ENCODE results near the gene MZF1. TPM values are rescaled to one million over a fixed set of nuclear protein-coding genes. Genes with fewer than 3 reads are reported as not detected.
A peak's percentile ranks its signal among the peaks of the same experiment; 100 is the strongest.

MZF1 gene
- total and polyA plus RNA-seq, 2 donors (not counting 3 experiments of a cell fraction or from before 2014, with no cell fraction given) = 26.4 to 30.8 TPM

- CTCF ChIA-PET = interaction anchor here (0.7 to 2.2 kb wide), 5 partner anchors 21 to 46 kb away, joined by 3 to 13 read pairs (median 7); partner anchors contain the start of gene ZBTB45
- DNase-seq (ENCODE audit: low read depth, low spot score) (no peak), FAIRE-seq (no peak)
- no peaks in the 10 kb centered on the region for H3K9me3 ChIP-seq (replicated peaks; ENCODE audit: control insufficient read depth, insufficient read depth, low read length)
- H3K4me3 ChIP-seq (replicated peaks in 1 of 3; ENCODE audit: insufficient read depth in 1 of 3, low read depth in 1 of 3, low read length in 3 of 3) = peak overlapping the region in 2 of 3 experiments; percentile 57 to 63
- peaks cover 23% of the 10 kb centered on the region for H3K79me2 ChIP-seq (ENCODE audit: control insufficient read depth, insufficient read depth, low read length)
- dilution Hi-C loops (cut with MboI; ENCODE audit: extremely low pct_ligation_motif_present, low sequenced_read_pairs) = no loop called here
- intact Hi-C loops (cut with micrococcal nuclease) = no loop called here
- POLR2A ChIA-PET = interaction anchor here (1.4 kb wide), 1 partner anchor 14 kb away, joined by 3 read pairs; no protein-coding TSS in a partner anchor
- no peaks in the 10 kb centered on the region for H3K9me1 ChIP-seq (replicated peaks; ENCODE audit: control insufficient read depth, extremely low read depth, insufficient read depth, low read length)
- no peaks in the 10 kb centered on the region for H4K20me1 ChIP-seq (replicated peaks; ENCODE audit: control insufficient read depth, extremely low read depth, insufficient read depth, low read length)
- peaks cover 11 to 22% of the 10 kb centered on the region in 2 experiments for H3K27me3 ChIP-seq (ENCODE audit: control insufficient read depth in 2 of 2, insufficient read depth in 2 of 2, low read length in 2 of 2)
- peaks cover 38% of the 10 kb centered on the region for H3K4me1 ChIP-seq (ENCODE audit: control insufficient read depth, extremely low read depth, insufficient read depth, low read length)
- no peak for TF ChIP-seq GATA2 (IDR thresholded peaks at IDR 0.05; ENCODE audit: insufficient read depth, insufficient read length, low read depth, low read length)
- TF ChIP-seq POLR2AphosphoS5 (IDR thresholded peaks at IDR 0.05; ENCODE audit: insufficient read depth, low read depth, low read length) = no peak
- no peak for TF ChIP-seq JUN (IDR thresholded peaks at IDR 0.05; ENCODE audit: borderline replicate concordance, insufficient read depth, insufficient read length, low read depth)
- no TSS peak for BruUV-seq (replicated peaks)
- H3K9ac ChIP-seq (replicated peaks; ENCODE audit: extremely low read depth, insufficient read depth, low read length) = no peak overlapping the region
- peaks cover 5 to 10% of the 10 kb centered on the region in 2 experiments for H3K36me3 ChIP-seq (ENCODE audit: control insufficient read depth in 2 of 2, extremely low read depth in 1 of 2, insufficient read depth in 2 of 2, low read length in 2 of 2)
- no peak overlapping the region for H2AFZ ChIP-seq (ENCODE audit: low read depth, low read length)
- H3K27ac ChIP-seq (ENCODE audit: insufficient read depth, low read depth, low read length) = peak overlapping the region; percentile 83
- H3K4me2 ChIP-seq (ENCODE audit: insufficient read depth, low read length) = peak overlapping the region; percentile 70
These were observed 12.9 kb downstream of the MZF1 start for GRCh38 chr19:58560007-58560887.
